Measurements from ENCODE around the gene TGFB1. TPM values are rescaled to one million over a fixed set of nuclear protein-coding genes. Genes with fewer than 3 reads are reported as not detected.

The TGFB1 gene
- polyA plus RNA-seq (2011; rRNA removed) (4.9 and 11.2 TPM in 2 replicates), polyA minus RNA-seq (2011; rRNA and poly(A)+ RNA removed) (22.8 and 28.9 TPM in 2 replicates)

- no peaks in the 10 kb centered on the region; the same call in 1 of the 2 replicates for H3K9me3 ChIP-seq (ENCODE audit: control insufficient read depth, insufficient read depth, low read length)
- peak; percentile 87 for TF ChIP-seq CTCF (IDR thresholded peaks at IDR 0.05; ENCODE audit: low read depth, low read length)
- ChIA-PET POLR2A (interaction anchor here (0.6 to 3.0 kb wide), 6 partner anchors 10 to 45 kb away, joined by 3 to 43 read pairs (median 6); partner anchors contain the start of genes B9D2 and CCDC97), CTCF (interaction anchor here (0.6 to 2.8 kb wide), 7 partner anchors 10 to 656 kb away, joined by 3 to 16 read pairs (median 4); partner anchors contain the start of gene B9D2)
- H3K27ac ChIP-seq (ENCODE audit: low read depth, low read length): peak within 1 kb of the TSS; percentile 21
- no peaks in the 10 kb centered on the region for H3K27me3 ChIP-seq (ENCODE audit: control insufficient read depth, insufficient read depth, low read length)
- DNase-seq (ENCODE audit: low read depth, low spot score): peak; percentile 76
- peak within 1 kb of the TSS; percentile 91 for H3K4me3 ChIP-seq (ENCODE audit: low read depth, low read length)
Observed at GRCh38 chr19:41353466-41354342, at the start of gene TGFB1. TGFB1 (minus strand) TSS chr19:41353922; CDS start chr19:41353044, 878 bp downstream.

- no peak for DNase-seq (ENCODE audit: low read depth, low spot score)
- Histone ChIP-seq H3K27ac (ENCODE audit: low read depth, low read length) (no peak overlapping the region), H3K9me3 (ENCODE audit: control insufficient read depth, insufficient read depth, low read length) (no peaks in the 10 kb centered on the region), H3K4me3 (ENCODE audit: low read depth, low read length) (no peak overlapping the region), H3K27me3 (ENCODE audit: control insufficient read depth, insufficient read depth, low read length) (no peaks in the 10 kb centered on the region)
- POLR2A ChIA-PET: no interaction called here
- TF ChIP-seq CTCF (IDR thresholded peaks at IDR 0.05; ENCODE audit: low read depth, low read length): no peak
- CTCF ChIA-PET: no interaction called here
Observed at GRCh38 chr19:41402010-41402409, 48.3 kb upstream of the TGFB1 start.

- Histone ChIP-seq H3K9me3 (ENCODE audit: control insufficient read depth, insufficient read depth, low read length) (no peaks in the 10 kb centered on the region), H3K27ac (ENCODE audit: low read depth, low read length) (no peak overlapping the region), H3K27me3 (ENCODE audit: control insufficient read depth, insufficient read depth, low read length) (no peaks in the 10 kb centered on the region), H3K4me3 (ENCODE audit: low read depth, low read length) (no peak overlapping the region)
- ChIA-PET CTCF (no interaction called here), POLR2A (no interaction called here)
- TF ChIP-seq CTCF (IDR thresholded peaks at IDR 0.05; ENCODE audit: low read depth, low read length): no peak
- no peak for DNase-seq (ENCODE audit: low read depth, low spot score)
Observed at GRCh38 chr19:41401483-41401882, 47.8 kb upstream of the TGFB1 start.

GRCh38 chr19:41399525-41399924, 45.8 kb upstream of the TGFB1 start:
- no peak for DNase-seq (ENCODE audit: low read depth, low spot score)
- ChIA-PET POLR2A (no interaction called here), CTCF (interaction anchor here (1.1 kb wide), 1 partner anchor 45 kb away, joined by 5 read pairs; no protein-coding TSS in a partner anchor)
- Histone ChIP-seq H3K27ac (ENCODE audit: low read depth, low read length) (no peak overlapping the region), H3K4me3 (ENCODE audit: low read depth, low read length) (no peak overlapping the region), H3K27me3 (ENCODE audit: control insufficient read depth, insufficient read depth, low read length) (no peaks in the 10 kb centered on the region), H3K9me3 (ENCODE audit: control insufficient read depth, insufficient read depth, low read length) (no peaks in the 10 kb centered on the region)
- TF ChIP-seq CTCF (IDR thresholded peaks at IDR 0.05; ENCODE audit: low read depth, low read length): no peak

- no peak for DNase-seq (ENCODE audit: low read depth, low spot score)
- Histone ChIP-seq H3K4me3 (ENCODE audit: low read depth, low read length) (no peak overlapping the region), H3K9me3 (ENCODE audit: control insufficient read depth, insufficient read depth, low read length) (no peaks in the 10 kb centered on the region), H3K27ac (ENCODE audit: low read depth, low read length) (no peak overlapping the region), H3K27me3 (ENCODE audit: control insufficient read depth, insufficient read depth, low read length) (no peaks in the 10 kb centered on the region)
- POLR2A ChIA-PET: no interaction called here
- CTCF ChIA-PET: interaction anchor here (1.1 kb wide), 1 partner anchor 44 kb away, joined by 5 read pairs; no protein-coding TSS in a partner anchor
- TF ChIP-seq CTCF (IDR thresholded peaks at IDR 0.05; ENCODE audit: low read depth, low read length): no peak
Observed at GRCh38 chr19:41399091-41399490, 45.4 kb upstream of the TGFB1 start.

Measured in AG04450 (cell line).